Measurements from ENCODE around the gene WIPI1.
"Not testable (repeated sequence)": the region's sequence is repeated elsewhere in the genome, so short reads cannot be mapped to it uniquely, and the experiment has no call there.

Gene WIPI1

DNA sequence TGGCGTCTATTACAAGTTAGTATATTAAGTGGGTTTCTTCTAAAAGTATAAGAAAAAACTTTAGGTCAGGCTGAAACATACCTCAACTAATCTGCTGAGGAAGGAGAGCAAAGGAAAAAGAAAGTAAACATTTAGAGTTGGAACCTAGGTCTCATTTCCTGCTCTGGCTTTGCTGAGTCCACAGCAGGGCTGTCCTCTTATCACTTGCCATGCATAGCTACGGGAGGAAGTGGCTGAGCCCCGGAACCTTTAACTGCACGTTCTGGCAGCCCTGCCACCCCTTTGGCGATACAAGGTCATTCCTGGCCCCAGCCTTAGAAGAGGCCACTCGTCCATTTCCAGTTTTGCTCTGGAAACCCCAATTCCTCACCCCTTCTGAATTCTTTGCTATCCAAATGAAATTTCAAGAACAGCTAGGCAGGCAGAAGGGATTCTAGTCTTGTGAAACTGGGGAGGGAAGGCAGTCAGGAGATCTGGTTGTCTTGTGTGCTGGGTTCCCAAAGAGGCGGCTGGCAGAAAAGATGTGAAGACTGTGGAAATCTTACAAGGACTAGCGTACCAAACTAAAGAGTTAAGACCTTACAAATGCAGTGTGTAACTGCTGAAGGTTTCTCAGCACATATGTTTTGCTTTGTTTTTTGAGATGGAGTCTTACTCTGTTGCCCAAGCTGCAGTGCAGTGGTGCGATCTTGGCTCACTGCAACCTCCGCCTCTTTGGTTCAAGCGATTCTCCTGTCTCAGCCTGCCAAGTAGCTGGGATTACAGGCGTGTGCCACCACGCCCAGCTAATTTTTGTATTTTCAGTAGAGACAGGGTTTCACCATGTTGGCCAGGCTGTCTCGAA is 19.1 kb downstream of the WIPI1 start:
- DNase-seq, result peak; percentile 33 to 36

DNA sequence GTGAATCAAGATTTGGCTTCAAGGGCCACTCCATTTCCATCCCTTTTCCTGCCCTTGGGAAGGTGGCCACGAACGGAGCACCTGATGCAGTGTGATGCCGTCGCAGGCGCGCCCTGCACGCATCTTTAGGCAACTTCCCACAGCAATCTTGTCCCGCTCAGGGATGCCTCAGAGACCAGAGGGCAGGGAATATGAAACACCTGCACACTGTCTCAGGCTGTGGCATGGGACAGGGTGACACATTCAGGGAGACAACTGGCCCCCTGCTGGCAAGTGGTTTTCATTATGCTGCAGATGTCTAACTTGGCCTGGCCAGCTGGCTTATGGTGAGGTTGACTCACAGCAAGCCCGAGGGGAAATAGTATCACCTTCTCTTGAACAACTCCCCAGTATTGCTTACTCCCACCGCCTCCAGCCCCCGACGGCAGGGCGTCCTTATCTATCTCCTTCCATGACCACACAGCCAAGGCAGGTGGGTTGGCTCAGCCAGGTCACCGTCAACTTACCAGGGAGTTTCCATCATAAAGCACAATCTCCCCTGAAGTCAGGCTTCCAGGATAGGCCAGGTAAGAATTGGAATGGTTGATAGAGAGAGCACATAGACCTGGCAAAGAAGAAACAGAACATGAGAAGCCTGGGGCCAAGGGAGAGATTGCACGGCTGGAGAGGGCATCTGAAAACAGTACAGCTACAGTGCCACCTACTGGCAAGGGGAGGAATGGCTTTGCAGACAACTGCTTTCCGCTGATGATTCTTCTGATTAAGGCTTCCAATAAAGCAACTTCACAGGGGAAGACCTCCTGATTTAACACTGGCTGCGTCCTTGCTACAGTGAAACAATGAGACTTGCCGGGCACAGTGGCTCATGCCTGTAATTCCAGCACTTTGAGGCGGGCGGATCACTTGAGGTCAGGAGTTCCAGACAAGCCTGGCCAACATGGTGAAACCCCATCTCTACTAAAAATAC is 21.1 kb downstream of the WIPI1 start:
- DNase-seq, result peak; percentile 86

DNA sequence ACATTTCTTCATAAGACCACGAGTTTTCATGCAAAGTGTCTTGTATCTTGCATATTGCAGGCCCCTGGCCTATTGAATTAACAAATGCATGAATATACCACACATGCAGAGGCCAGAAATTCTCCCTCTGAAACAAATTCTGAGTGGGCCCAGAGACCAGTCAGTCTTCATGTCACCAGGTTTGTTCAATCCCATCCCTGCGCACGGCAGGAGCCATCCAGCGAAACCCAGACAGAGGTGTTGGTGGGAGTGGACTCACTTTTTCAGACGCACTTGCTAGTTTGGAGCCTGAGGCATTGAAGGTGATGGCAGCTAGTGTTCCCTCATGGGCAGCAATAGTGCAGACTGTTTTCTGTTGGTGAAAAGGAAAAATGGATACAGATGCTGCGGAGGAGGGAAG is 21.9 kb downstream of the WIPI1 start:
- no peak for DNase-seq

DNA sequence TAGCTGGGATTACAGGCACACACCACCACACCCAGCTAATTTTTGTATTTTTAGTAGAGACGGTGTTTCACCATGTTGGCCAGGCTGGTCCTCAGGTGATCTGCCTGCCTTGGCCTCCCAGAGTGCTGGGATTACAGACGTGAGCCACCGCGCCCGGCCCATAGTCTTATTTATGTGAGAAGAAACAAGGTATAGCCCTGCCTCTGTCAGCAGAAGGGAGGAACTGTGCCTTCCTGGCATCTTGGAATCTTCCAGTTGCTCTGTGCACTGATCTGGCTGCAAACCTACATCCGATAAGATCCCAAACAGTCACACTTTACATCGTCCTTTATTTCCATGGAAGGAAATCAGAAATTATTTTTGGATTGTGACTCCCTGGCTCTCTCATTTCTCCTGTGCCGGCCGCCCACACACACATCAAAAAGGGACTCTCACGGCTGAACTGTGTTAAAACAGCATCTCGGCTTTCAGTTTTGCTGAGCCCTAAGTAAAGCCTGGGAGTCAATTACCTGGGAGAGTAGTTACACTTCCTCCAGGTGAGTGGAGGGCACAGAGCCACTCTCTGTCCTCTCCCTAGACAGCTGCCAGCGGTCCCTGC is 23.3 kb downstream of the WIPI1 start:
- DNase-seq, result no peak

DNA sequence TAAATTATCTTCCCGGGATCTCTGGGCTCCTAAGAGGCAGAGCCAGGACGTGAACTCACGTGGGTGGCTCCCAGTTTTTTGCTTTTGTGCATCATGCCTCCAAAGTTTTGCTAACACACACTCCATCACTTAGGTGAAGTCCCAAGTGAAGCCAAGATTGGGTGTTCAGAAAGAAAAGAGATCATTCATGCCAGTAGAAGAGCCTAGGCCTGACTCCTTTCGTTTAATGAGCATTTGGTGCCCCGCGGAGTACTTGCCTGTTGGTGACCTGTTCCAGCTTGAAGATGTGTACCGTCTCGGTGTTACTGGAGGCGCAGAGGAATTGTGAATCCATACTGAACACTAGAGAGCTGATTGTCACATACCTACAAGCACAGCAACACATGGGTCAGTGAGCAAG is 24.1 kb downstream of the WIPI1 start:
- no peak for DNase-seq

DNA sequence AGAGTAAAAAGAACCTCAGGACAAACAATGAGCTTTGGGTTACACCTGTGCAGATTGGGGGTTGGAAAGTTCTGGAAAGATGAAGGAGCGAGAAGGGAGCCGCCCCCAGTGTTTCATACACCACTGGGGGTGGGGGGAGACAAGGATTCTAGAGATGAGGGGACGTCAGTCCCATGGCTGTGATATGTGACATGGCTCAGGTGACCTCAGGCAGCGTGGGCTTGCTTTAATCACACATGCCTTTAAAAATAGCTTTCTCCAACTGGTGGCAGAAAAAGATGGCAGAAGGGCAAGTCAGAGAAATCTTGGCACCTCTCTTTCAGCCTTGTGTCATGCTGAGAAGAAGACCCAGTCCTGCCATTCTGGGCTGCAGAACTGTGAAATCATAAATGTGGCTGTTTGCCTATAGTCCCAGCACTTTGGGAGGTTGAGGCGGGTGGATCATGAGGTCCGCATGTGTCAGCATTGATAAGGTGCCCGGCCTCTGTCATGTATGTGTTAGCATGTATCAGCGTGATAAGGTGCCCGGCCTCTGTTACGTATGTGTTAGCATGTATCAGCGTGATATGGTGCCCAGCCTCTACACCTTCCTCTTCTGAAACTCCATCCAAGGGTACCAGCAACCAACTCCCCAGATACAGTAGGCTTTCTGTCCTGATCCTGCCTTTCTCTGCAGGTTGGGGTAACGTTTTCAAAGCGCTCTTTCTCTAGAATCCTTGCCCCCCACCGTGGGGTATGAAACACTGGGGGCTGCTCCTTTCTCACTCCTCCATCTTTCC is 25.0 kb downstream of the WIPI1 start:
- DNase-seq, result no peak

DNA sequence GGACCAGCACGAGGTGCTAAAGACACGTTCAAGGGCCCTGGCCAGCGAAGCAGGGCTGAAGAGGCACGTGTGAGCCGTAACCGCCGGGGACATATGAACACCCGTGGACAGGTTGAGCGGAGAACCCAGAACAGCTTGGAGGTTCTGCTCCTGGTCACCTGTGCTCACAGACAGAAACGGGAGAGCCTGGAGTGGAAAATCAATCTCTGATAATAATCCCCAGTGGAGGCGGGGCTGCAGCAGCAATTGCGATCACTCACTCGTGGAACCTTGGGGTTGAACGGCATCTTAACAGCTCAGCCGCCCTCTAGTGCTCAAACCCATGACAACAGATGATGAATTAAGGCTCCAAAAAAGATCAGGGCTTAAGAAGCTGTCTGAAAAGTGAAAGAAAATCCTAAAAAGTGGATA is 25.6 kb downstream of the WIPI1 start:
- DNase-seq, result peak; percentile 47 to 56

DNA sequence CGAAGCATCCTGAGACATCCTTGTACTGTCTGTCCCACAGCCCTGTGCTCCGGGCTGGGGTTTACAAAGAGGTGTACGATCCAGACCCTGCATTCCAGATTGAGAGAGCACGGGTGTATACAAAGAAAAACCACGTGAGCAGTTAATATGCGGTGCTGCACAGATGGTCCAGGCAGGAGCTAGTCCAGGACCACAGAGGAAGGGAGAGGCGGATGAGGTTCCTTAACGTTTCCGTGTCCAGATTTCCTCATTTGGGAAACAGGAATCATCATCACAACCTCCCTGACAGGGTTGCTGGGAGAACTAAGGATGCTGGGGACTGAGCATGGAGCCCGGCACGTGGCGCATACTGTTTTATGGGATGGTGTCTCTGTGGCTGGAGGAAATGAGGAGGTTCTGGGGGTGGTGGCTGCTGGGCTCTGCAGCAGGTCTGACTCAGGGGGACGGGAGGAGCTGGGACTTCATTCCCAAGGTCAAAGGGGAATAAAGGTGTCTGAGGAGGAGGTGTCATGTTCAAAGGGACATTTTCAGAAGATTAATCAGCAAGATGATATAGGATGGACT is 26.2 kb downstream of the WIPI1 start:
- no peak for DNase-seq

DNA sequence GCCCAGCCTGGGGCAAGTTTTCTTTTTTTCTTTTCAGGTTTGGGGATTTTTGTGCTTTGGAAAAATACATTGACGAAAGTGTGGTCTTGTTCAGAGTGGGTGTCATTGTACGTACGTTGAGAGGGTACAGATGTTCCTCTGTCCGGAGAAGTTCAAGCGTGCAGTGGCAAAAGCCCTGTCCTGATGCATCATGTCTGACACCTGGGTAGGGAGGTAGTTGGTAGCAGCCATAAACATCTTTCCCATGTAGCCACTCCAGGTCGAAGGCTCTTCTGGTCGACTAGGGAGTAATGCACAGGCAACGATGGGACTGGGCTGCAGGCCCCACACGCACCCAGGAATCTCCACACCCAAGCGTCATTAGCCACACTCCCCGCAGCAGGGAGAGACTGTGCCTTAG is 27.4 kb downstream of the WIPI1 start:
- DNase-seq, result no peak

DNA sequence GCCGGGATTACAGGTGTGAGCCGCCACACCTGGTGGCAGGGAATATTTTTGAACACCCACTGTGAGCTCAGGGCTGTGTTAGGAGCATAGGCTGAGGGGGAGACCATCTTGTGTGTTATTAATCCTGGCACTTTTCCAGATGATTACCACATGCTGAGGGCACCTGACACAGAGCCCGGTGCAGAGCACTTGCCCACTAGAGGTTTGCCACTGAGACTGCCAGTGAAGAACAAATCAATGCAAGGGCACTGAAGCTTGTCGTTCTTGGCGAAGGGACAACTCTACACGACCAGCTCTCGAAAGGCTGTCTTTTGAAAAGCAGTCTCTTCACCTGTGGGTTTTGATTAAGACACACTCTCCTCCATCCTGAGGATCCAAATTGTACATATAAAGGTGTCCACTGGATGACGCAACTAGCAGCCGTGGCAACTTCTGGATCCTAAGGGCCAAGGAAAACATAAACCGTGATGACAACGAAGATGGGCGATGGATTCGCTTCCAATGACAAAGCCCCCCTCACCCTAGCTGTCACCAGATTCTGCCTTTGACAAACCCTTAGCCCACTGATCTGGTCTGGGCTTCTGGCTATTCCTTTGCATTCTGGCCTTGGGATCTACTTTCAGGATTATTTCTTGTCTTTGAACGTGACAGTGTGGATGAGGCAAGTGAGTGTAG is 28.7 kb downstream of the WIPI1 start:
- no peak for DNase-seq

DNA sequence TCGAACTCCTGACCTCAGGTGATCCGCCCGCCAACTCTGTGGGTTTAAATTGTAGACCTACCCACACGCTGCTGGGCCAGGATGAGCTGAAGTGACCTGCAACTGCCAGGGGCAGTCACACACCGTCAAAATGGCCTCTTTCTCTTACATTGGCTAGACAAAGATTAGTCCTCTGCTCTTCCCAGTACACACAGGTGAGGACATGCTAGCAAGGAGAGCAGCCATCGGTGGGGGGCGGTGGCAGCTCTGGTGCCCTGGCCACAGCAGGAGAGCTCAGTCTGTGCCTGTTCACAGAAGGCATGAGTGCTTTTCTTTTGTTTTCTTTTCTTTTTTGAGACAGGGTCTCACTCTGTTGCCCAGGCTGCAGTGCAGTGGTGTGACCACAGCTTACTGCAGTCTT is 29.7 kb downstream of the WIPI1 start:
- DNase-seq, result no peak

DNA sequence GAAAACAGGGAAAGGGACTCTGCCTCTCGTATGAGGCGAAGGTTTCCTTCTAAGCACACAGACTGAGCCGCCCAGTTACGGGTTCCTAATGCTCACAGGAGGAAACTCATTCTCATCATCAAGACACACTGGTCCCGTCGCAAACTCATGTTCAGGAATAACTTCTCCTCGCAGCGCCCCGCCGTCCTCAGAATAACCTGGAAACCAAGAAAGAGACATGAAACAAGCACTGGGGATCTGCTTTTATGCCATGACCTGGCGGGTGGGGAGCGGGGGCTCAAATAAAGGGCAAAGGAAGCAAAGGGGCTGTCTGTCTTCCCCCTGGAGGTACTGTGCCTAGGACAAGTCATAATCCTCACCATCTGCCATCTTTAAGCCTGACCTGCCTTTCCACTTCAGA is 31.3 kb downstream of the WIPI1 start:
- DNase-seq, result no peak

DNA sequence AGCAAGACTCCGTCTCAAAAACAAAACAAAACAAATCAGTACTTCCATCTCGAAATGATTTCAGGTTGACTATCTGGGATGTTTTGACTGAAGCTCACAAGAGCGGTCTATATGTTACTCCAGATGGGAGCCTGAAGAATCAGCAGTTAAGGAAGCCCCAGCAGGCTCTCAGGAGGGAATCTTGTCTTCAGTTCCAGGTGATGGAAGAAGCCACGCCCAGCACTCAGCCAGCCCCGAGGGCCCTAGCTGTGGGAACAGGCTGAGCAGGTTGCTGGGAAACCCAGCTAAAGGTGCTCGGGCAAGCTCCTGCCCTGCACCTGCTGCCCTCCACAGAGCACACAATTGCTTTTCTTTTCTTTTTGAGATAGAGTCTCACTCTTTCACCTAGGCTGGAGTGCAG is 32.4 kb downstream of the WIPI1 start:
- DNase-seq, result no peak

DNA sequence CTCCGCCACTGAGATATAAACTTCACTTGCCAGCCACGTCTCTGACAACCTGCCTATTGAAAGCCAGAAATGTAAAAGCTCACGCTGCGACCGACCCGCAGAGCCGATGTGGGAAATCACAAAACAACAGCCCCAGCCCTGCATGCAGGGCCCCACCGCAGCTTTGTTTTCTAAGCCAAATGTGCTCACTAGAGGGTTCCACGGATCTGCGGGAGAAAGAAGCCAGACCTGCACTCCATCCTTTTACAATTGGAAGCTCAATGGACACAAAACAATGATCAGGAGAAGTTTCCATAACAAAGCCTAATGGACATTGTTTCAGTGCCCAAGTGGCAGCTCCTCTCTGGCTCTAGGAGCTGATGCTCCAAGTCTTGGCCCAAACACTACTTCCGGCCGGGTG is 33.1 kb downstream of the WIPI1 start:
- no peak for DNase-seq

DNA sequence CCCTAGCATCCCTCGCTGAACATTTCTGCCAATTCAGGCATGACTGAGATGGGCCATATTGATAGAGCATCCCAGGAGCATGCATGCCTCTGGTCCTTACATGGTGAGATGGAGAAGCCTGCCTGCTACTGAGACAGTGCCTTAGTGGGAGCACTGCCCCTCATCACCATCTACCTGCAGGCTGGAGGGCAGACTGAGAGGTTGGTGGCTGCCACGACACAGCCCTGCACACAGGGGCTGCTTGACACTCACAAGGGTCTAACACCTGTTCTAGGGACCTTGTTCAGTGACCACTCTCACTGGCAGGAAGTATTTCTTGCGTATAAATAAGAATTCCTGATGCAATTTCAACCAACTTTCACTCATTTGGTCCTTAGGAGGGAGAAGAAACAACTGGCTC is 34.0 kb downstream of the WIPI1 start:
- DNase-seq, result no peak

DNA sequence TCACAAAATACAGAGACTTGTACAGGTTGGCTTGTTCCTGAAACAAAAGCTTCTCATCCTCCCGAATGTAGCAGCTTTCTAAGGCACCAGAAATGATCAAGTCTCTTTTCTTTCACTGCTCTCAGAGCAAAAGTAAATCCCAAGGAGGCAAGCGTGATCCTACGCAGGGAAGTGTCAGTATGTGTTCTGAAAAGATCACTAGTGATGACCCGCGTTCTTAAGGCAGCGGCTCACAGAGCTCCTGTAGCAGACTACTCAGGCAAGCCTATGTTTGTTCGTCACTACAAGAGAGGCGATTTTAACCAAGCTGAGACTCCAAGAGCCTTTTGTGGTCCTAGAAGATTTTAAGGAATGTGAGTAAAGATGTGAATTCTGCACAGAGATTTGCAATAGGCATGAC is 34.5 kb downstream of the WIPI1 start:
- DNase-seq, result no peak

DNA sequence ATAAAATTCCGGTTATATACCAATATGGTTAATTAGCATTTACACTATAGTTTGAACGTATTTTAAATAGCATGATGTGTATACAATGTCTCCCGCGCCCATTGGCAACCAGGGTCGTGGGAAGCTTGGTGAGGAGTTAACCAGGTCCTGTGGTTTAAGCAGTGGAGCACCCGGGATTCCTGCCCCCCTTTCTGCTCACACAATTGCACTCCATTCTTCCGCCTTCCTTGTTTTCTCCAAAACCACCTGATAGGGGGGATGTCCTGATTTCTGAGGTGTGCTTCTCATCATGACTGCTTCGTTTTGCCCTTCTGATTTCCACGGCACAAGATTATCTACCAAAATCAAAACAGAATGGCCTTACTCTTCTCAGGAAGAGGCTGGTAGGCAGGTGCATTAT is 35.8 kb downstream of the WIPI1 start:
- DNase-seq, result no peak

DNA sequence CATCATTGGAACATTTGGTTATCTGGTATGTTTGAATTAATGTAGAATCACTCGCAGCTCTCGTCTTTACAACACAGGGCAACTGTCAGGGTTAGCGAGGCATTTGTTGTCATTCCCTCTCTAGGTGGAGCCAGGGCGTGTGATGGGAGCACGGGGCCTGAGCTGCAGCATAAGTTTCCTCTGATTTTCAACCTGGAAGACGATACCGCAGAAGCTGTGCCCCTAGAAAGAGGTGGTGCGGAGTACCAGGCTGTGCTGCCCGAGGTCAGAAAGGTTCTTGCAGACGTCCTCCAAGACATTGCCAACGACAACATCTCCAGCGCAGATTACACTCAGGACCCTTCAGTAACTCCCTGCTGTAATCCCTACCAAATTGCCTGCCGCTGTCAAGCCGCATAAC is 37.2 kb downstream of the WIPI1 start:
- no peak for DNase-seq

DNA sequence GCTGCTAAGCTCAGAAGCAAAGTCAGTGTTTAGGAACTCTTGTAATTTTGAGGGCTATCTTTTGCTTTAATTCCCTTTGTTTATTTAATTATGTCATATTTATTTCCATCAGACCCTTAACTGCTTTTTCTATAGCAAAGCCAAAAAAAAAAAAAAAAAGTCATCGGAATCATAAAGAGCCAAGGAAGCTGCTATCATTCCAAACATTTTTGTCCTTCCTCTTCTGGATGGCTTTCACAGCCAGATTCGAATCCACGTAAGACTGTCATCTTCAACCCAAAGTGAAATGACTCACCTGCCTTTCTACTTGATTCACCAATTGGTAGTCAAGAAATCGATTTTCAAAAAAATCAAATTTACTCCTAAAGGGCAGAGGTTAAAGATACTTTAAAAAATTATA is 38.4 kb downstream of the WIPI1 start:
- no peak for DNase-seq

DNA sequence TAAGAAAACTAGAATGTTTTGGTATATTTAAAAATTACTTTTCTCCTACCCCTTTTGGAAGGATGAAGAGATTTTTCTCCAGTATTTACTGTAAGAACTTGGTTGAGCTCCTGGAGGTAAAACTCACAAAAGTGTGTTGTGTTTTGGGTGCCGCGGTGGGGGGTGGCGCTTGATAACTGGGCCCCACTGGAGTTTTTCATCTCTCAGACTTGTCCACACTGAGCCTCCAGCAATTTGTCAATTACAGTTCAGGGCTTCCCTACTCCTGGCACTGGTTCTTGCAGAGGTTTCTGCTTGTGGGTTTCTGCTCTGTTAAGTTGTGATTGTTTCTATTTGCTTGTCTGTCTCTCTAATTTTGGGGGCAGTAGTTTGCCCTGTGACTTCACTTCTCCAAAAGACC is 40.0 kb downstream of the WIPI1 start:
- DNase-seq, result no peak

DNA sequence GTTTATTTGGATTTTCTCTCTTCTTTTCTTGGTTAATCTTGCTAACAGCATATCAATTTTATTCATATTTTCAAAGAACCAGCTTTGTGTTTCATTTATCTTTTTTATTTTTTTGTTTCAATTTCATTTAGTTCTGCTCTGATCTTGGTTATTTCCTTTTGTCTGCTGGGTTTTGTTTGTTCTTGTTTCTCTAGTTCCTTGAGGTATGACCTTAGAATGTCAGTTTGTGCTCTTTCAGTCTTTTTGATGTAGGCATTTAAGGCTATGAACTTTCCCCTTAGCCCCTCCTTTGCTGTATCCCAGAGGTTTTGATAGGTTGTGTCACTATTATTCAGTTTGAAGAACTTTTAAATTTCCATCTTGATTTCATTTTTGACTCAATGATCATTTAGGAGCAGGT is 42.4 kb downstream of the WIPI1 start:
- DNase-seq, result not testable (repeated sequence)
